Measurements from ENCODE around the gene TRAF6.
A peak's percentile ranks its signal among the peaks of the same experiment; 100 is the strongest.
"Not testable (repeated sequence)": the region's sequence is repeated elsewhere in the genome, so short reads cannot be mapped to it uniquely, and the experiment has no call there.

TRAF6 gene

DNA sequence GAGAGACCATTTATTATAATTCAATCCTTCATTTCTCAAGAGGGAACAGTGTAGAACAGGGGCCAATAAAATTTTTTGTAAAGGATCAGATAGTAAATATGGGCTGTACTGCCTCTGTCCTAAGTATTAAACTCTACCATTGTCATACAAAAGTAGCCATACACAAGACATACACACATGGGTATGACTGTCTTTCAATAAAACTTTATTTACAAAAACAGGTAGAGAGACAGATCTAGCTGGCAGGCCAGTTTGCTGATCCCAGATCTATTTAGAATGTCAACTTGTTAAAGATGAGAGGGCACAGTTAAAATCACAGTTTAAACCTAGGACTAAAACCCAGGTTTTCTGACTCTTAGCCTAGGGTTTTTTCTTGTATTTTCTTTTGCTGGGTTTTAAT, 16.7 kb downstream of the TRAF6 start:
- DNase-seq (ENCODE audit: low spot score): no peak

DNA sequence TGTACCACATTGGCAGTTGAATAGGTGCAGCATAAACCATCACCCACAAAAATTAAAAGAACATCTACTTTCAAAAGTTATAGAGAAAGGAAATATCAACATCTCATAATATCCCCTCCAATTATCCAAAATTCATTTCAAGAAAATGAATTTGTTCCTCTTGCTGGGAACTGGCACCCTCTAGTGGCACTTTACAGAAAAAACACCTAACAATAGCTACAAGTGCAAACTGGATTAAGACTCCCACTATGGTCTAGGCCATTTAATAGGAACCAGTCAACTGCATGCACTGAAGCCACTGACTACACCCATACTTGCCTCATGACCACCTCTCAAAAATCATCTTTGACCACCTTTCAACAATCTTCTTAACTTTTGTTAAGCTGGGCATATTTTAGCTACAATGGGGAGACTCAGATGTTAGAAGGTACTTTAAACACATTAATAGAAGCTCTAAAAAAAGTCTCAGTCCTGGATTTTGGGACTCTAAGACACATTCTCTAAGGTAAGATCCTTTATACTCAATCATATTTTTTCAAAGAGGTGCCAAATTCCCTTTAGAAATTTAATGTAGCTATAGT, 17.3 kb downstream of the TRAF6 start:
- peak; percentile 50 for DNase-seq (ENCODE audit: low spot score)

DNA sequence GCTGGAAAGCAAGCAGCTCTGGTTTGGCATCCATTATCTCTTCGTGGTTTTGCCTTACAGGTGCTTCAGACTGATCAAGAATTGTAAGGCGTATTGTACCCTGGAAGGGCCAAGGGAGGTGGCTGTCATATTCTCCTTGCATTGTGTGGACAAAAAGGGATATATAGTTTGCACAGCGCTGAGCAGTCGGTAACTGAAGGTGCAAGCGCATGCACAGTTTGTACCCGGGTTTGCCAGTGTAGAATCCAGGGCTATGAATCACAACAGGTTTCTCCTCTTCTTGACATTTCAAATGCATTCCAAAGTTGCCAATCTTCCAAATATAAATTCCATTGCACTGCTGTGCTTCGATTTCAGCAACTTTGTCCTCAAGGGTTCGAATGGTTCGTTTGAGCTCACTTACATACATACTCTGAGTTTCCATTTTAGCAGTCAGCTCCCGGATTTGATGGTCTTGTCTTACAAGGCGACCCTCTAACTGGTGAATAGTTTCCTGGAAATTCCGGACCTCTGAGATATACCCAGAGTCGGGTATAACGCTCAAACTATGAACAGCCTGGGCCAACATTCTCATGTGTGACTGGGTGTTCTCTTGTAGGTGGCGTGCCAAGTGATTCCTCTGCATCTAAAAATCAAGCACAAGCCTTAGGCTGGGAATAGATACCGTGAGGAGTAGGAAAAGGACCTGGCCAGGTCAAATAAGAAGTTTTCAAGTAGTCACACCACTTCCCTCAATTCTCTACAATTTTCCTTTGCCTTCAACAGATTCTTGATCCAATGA, 19.9 kb downstream of the TRAF6 start:
- no peak for DNase-seq (ENCODE audit: low spot score)

DNA sequence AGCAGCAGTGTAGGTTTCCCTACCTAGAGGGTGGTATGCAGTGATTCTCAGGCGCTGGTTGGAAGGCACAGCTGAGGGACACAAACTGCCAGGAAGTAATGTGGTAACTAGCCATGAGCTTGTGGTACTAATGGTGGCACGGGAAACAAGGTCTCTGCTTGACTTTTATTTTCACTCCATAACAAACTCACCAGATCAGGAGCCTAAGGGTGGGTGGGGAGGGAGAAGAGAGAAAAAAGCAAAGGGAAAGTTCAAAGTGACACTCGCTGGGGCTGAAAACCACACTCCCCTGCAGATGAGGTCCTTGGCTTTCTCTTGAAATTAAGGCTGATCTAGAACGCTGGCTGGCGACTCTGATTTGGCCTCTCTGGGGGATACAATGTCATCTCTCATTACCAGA, 22.0 kb downstream of the TRAF6 start:
- DNase-seq (ENCODE audit: low spot score): no peak

DNA sequence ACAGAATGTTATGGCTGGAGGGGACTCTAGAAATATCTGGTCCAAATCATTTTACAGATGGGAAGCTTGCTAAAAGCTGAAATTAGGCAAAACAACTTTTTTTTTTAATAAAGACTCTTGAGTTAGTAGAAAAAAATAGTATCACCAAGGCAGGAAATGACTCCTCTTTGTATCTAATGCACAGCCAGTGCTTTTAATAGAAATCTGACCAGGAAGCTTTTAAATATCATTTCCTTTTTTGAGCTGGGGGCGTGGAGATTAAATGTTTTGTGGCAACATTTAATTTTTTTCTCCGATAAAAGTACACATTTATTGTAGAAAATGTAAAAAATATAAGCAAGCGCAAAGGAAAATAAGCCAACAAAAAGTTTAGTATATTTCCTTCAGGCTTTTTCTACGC, 22.5 kb downstream of the TRAF6 start:
- DNase-seq (ENCODE audit: low spot score): no peak

DNA sequence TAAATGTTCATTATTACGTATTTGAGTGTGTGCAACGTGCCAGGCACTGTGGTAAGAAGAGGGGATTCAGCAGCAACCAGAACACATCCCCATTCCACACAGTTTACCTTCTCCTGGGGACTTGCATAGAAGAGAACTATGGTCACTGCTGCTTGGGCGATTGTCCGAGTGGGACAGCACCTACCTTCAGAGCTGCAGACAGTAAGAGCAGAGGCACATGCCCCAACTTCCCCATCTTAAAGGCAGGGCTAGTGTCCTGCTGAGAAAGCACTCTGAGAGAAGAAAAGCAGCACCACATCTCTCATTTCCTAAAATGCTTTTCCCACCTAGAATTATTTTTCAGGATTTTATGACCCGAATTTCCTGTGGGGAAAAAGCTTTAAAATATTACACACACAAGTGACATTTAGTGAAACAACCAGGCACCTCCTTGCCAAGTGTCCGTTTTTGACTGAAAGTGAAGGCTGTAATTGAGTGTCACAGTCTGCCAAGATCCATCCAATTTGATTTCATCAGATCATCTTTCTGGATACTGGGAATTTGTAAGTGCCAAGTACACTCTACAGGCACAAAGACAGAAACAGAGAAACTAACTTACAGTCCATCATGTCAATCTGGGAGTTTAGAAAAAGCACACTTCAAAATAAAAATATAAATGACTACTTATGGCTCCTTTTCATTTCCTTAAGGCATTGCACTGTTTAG, 24.6 kb downstream of the TRAF6 start:
- no peak for DNase-seq (ENCODE audit: low spot score)

DNA sequence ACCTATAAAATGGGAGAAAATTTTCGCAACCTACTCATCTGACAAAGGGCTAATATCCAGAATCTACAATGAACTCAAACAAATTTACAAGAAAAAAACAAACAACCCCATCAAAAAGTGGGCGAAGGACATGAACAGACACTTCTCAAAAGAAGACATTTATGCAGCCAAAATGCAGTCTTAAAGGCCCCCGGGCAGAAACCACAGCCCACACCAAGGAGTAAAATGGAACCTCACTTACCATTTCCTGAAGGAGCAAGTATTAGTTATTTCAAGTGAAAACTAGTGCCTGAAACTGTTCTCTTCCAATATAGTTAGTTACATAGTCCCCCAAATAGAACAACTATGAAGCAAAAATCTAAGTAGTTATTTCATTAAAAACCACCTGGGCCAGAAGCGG, 27.0 kb downstream of the TRAF6 start:
- DNase-seq (ENCODE audit: low spot score): not testable (repeated sequence)

DNA sequence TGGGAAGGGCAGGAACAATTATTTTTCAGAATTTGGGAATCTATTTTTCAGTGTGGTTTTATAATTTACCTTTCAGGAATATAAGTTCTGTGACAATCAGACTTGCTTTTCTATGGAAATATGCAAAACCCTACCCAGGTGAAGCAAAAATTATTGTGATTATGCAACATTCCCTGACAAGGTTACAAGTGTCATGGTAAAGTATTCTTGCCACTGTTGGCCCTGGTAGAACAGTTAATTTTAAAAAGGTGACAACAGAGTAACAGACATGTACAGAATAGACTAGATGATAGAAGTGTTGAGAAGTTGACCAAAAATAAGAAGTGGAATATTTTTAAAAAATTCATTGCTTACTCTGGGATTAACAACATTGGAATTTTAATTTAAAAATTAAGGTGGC, 29.2 kb downstream of the TRAF6 start:
- DNase-seq (ENCODE audit: low spot score): no peak

DNA sequence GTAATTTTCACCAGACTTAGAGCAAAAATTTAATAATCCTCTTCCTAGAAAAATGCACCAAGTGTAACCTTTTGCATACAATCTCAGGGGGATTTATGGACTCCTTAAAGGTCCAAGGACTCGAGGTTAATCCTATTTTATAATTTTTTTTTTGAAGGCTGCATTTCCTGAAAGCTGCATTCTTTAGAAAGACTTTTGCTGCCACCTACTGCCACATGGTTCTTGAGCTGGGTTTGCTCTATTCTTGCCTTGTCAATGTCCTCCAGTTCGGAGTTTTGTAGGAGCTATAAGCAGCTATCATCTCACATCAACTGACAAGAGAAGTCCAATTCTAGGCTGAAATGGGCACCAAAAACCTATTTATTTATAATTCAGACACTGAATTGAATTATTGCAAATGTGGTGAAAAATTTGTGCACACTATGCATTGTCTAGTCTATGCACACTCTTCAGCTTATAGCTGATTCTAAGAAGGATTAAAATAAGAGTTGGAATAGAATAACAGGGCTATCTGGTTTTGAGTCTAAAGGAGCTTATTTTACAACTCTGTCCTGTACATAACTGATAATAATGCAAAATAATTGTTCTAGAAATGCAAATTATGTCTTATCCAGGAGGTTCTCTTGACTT, 31.3 kb downstream of the TRAF6 start:
- peak; percentile 58 for DNase-seq (ENCODE audit: low spot score)

DNA sequence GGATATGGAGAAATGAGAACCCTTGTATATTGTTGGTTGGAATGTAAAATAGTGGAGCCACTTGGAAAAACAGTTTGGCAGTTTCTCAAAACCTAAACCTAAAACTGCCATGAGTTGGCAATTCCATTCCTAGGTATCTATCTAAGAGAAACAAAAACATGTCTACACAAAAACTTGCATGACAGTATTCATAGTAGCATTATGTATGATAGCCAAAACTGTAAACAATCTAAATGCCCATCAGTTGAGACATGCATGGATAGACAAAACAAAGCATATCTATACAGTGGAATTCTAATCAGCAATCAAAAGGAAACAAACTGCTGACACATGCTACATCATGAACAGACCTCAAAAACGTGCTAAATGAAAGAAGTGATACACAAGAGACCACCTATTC, 34.9 kb downstream of the TRAF6 start:
- no peak for DNase-seq (ENCODE audit: low spot score)

DNA sequence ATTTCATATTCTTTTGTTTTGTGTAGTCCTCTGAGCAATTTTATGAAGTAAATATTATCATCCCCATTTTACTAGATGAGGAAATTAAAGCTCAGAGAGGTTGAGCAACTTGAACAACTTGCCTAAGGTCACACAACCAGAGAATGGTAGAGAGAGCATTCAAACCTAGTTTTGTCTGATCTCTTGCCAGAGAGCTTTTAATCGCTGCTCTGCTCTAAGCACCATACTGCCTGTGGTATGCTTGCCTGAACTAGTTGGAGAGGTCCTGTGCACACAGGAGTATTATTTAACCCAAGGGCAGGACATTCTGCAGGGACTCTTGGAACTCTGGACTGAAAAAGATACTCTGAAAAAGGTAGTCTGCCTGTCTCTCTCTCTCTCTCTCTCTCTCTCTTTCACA, 38.5 kb downstream of the TRAF6 start:
- DNase-seq (ENCODE audit: low spot score): no peak

DNA sequence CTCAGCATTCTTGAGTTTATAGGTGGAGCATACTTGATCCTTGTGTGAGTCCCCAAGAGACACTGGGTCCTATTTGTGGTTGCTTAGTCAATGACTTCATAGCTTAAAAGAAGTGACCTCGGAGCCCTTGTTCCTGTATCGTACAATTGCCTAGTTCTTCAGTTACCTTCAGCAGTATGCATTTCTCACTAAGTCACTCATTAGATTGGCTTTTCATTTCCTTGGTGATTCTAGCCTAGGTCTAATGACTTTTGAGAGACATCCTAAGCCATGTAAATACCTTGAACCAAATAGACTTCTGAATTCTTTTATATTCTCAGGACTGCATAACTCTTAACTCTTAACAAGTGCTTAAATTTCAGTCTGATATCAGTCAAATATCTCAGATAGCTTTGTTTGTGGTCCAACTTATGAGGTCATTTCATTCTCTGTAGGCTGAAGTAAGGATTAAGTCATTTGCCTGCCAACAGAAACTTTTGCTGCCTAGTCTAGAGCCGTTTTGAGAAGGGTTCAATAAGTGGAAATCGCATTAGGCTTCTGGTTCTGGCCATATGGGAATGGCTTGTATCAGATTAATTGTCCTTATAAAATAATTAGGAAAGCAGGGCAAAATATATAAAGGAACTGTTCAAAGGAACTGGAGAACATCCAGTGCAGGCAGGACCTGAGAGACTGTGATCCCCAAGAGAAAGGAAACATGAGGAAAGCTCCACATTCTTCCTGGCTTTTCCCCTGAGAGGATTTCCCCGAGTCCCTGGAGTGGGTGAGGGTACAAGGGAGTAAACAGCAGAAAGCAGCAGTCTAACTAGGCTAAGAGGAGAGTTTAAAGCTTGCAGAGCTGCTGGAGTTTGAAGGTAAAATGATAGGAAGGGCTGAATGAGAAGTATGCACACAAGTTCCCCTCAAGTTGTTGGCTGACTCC, 39.9 kb downstream of the TRAF6 start:
- peak; percentile 36 for DNase-seq (ENCODE audit: low spot score)

DNA sequence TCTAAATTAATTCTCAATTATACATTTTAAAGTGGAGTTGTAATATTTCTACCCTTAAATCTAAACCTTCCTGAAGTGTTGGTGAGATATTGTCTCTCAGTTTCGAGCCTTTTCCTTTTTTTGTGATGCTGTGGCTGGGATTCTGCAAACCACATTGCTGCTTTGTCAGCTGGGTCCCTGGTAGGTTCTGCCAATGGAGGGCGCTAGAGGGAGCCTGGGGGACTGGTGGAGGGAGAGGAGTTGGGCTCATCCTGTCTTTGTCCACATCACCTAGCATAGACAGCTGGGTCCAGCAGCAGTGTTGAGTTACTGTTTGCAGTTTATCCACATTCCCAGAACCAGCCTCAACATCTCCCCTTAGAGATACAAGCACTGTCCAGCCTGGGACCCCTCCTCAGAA, 41.0 kb downstream of the TRAF6 start:
- DNase-seq (ENCODE audit: low spot score): no peak

DNA sequence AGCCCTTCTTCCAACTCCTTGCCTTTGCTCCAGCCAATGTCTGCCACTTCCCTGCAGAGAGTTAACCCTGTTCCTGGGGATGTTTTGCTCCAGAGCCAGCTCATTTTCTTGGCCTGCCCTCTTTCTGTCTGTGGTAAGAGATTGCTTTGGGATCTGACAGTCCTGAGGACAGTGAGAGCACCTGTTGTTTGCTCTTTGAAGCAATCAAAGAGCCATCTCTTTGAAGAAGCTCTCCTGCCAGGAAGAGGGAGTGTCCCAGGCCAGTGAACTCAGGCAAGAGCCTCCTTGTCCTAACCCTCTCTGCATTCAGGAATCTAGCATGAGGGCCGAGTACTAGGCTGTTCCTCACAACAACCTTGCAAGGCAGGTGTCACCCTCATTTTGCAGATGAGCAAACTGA, 42.2 kb downstream of the TRAF6 start:
- no peak for DNase-seq (ENCODE audit: low spot score)

DNA sequence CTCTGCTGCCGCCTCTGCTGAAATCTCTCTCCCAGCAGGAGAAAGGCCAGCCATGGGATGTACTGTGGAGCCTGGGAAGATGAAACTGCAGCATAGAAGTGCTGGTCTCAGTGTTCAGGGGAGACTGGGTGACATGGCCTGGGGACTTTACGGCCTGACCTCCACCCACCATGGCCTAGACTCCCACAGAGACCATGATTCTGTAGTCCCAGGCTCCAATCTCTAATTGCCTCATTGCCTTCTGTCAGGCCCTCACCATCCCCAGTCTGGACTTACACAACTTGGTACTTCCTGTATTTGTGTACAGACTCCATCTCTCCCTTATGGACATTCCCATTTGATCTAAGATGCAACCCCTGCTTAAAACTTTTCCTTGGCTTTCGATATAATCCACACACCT, 43.1 kb downstream of the TRAF6 start:
- no peak for DNase-seq (ENCODE audit: low spot score)

DNA sequence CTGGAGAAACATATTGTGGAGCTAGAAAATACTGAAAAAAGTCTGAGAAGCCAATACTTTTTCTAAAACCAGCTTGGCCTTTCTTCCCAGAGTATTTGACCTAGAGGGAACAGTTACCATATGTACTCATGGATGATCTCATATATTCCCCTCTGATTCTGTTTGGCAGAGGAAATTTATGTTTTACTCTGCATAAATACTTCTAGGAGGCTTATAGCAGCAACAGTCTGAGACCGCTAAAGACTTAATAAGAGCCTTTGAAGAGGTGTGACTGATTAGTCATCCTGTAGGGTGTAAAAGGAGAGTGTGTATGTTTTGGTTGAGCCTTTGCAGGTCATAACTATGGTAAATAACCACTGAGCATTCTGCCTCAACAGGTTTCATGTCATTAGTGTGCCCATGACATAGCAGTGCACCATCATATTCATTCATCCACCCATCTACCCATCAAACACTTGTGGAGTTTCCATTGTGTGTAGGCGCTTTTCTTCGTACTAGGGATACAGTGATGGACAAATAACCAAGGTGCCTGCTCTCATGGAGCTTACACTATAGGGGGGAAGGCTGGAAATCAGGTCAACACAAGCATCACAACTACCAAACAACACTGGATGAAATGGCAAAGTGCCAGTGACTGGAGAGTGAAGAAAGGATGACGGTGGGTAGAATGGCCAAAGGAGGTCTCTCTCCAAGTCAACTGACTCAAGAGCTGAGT, 44.5 kb downstream of the TRAF6 start:
- DNase-seq (ENCODE audit: low spot score): no peak

DNA sequence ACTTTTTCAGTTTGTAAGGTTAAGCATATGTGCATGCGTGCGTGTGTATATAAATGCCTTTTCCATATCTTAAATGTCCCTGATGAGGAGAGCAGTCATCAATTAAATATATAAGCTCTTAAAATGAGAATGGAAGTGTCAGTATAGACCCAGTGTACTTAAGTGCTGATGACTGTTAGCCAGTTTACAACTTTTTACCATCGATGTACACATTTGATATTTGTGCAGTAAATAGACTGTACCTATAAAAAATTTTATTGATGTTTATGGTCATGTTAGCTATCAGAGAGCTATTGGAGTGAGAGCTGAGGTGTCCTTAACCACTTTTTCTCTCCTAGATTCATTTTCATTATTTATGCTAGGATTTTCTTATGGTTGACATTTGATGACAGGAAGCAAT, 45.4 kb downstream of the TRAF6 start:
- no peak for DNase-seq (ENCODE audit: low spot score)

DNA sequence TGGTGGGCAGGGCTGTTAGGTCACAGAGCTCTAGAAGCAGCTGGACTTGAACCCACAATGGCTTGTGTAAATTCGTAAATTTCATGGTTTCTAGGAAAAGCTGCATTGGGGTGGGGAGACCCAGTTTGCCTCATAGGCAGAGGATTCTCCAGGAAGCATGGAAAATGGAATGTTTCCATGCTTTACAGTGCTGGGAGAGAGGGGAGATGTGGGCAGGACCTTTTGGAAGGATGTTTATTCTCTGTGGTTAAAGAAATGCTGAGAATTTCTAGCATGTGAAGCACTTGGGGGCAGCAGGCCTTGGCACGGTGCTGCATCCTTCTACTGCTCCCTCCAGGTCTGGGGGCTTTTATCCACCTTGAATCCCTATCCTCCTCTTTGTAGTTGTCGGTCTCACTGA, 46.3 kb downstream of the TRAF6 start:
- peak; percentile 38 for DNase-seq (ENCODE audit: low spot score)

DNA sequence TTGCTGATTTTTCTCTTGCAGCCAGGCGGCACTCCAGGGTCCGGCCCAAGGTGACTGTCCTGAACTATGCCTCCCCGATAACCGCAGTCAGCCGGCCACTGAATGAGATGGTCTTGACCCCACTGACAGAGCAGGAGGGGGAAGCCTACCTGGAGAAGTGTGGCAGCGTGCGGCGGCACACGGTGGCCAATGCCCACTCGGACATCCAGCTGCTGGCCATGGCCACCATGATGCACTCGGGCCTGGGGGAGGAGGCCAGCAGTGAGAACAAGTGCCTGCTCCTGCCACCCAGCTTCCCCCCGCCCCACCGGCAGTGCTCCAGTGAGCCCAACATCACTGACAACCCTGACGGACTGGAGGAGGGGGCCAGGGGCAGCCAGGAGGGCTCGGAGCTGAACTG, 47.8 kb downstream of the TRAF6 start:
- DNase-seq (ENCODE audit: low spot score): no peak

DNA sequence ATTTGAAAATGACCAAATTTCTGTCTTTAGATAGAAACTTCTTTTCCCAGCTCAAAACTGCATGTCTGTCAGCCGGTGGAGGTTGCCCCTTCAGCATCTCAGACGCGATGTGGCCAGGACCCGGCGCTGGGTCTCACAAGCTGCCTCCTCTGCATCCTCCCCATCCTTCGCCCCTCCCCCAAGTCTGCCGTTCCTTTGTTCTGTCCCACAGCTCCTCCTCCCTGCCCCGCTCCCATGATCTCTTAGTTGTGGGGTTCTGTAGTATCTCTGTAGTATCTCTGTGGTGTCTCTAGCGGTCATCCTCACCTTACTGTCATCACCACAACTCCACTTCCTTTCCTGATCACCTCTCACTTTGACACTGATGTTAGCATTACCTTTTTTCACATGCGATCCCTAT, 49.9 kb downstream of the TRAF6 start:
- no peak for DNase-seq (ENCODE audit: low spot score)

DNA sequence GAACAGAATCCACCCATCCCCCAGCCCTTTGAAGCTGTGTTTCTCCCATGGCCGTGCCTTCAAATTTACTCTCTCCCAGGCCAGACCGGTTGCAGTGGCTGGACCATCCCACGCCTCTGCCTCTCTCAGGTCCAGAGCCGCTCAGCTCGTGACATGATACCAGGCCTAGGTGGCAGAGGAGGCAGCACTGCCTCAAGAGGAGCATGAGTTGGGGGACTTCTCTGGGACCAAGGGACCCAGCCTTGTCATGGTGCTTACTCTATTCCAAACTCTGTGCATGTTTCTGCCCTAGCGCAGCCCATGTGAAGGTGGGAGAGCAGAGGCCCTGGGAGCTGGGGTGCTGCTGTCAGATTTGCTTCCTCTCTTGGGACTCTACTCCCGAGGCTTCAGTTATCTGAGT, 51.0 kb downstream of the TRAF6 start:
- DNase-seq (ENCODE audit: low spot score): no peak
